ENCODE data around the gene INTS1.

The INTS1 gene

GRCh38 chr7:1428941-1429501 is 75.2 kb downstream of the INTS1 start:
- DNase-seq, result no peak

- no peak for DNase-seq
Observed at GRCh38 chr7:1427064-1427657, 77.0 kb downstream of the INTS1 start.

GRCh38 chr7:1426474-1426873 is 77.7 kb downstream of the INTS1 start:
- DNase-seq, result no peak

GRCh38 chr7:1425292-1426136 is 78.7 kb downstream of the INTS1 start:
- no peak for DNase-seq

GRCh38 chr7:1424041-1424440 is 80.1 kb downstream of the INTS1 start:
- DNase-seq, result no peak

GRCh38 chr7:1423264-1423811 is 80.9 kb downstream of the INTS1 start:
- DNase-seq, result no peak

- DNase-seq, result no peak
Observed at GRCh38 chr7:1422512-1423263, 81.5 kb downstream of the INTS1 start.

- no peak for DNase-seq
Observed at GRCh38 chr7:1421946-1422345, 82.2 kb downstream of the INTS1 start.

GRCh38 chr7:1421020-1421790 is 83.0 kb downstream of the INTS1 start:
- DNase-seq, result no peak
